ENCODE data around the gene THOP1.
"Not testable (repeated sequence)": the region's sequence is repeated elsewhere in the genome, so short reads cannot be mapped to it uniquely, and the experiment has no call there.

The THOP1 gene

DNA sequence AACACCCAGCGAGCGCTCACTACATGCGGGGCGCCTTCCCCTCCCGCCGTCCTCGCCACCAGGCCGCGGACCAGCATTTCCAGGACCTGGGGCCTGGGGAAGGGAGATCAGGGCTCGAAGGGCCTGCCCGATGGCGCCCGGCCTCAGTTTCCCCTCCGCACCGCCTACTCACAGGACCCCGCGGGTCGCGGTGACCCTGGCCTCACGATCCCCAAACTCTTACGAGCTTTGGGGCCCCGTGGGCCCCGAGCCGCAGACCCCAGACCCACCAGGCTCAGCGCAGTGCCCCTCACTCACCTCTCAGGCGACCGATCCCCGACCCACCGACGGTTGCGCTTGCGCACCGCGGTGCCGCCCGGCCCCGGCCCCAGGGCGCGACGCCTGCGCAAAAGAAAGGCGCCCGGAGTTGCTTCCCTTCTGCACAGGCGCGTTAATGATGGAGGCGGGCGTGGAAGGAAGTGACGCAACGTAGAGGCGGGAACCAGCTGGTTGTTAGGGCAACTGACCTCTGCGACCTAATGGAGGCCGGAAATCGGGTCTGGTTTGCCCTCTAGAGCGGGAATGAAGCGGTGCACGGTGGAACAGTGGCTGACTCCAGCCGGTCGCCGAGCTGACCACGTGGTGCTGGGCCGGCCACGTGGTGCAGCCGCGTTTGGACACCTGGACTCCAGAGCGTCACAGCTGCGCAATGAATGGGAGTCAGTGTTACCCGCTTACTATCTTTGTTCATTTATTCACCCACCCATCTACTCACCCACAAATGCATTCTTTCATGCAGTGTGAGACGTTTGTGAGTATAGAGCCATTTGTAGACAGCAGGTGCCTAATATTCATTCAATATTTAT, 2.1 kb upstream of the THOP1 start, which contains the start of gene SGTA:
TSS of gene SGTA (minus strand) at position 338 of the 845 bp plus-strand sequence. CDS start 14,205 bp downstream, outside the sequence.
- peak; percentile 98 for DNase-seq

DNA sequence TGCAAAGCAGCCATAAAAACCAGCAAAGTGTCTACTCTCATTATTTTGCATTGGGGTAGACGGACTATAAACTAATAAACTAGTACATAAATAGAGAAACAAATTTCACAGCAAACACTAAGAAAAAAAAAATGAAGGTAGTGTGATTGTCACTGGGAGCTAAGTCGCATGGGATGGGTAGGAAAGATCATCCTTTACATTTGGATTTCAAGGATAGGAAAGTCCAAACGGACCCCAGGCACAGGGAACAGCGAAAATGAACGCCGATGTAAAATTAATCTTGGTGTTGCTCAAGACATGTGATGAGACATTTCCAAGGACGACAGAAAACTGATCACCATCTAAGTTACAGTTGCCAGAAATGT, 1.5 kb upstream of the THOP1 start:
- DNase-seq = no peak

DNA sequence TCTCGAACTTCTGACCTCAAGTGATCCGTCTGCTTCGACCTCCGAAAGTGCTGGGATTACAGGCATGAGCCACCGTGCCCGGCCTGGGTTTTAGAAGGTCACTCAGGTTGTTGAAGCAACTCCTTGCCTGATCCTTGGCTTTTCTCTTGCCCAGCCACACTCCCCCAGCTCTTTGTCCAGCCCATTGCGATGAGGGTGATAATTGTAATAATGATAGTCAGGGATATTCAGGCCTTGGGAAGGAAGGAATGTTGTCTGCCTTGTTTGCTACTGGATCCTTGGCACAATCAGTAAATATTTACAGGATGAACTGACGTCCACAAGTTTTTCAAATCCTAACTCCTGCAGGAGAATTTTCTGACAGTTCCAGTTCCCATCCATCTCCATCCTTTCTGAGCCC, 1.8 kb downstream of the THOP1 start:
- no peak for DNase-seq

DNA sequence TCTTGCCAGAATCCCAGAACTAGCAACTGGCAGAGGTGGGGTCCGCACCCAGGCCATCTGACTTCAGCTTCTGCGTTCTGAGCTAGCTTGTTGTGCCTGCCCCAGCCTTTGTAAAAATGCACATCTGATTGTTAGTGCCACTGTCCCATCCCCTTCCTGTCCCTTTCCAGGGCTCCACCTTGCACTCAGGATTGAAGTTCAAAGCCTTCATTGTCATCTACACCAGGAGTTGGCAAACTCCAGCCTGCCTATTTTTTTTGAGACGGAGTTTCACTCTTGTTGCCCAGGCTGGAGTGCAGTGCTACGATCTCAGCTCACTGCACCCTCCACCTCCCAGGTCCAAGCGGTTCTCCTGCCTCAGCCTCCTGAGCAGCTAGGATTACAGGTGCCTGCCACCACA, 2.9 kb downstream of the THOP1 start:
- no peak for DNase-seq

DNA sequence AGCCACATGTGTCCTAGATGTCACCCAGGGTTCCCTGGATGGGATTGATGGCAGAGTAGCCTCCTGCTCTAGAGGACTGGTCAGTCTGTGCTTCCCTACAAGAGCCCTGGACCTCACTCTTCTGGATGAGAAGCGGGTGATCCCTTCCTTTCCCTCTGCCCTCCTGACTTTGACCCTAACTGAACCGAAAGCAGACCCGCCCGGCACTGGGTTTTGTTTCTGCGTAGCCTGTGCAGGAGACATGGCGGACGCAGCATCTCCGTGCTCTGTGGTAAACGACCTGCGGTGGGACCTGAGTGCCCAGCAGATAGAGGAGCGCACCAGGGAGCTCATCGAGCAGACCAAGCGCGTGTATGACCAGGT, 4.9 kb downstream of the THOP1 start:
- DNase-seq = no peak

DNA sequence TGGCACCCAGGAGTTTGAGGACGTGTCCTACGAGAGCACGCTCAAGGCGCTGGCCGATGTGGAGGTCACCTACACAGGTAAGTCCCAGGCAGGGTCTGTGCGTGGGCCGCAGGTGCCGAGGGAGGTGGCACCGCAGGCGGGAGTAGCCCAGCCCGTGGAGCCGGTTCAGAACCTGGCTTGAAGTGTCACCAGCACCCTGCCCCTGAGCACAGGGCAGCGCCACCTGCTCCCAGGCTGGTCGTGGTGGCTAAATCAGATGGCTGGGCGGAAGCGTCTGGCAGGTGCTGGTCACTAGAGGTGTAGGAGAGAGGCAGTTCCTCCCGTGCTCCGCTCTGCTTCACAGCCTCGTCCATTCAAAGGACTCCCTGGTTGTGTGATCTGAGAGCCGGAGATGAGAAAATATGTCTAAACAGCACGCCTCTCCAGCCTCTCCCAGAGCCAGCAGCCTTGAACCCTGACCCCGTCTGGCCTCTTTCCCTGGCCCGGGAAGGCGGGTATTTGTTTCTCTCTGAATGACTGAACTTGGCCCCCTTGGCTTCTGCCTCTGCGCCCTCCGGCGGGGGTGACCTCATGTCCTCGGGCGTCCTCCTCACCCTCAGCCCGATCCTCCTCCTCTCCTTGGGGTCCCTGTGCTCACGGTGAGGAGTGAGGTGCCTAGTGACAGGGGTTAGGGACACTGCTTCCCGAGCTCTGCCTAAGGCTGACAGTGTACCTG, 5.4 kb downstream of the THOP1 start:
- no peak for DNase-seq

DNA sequence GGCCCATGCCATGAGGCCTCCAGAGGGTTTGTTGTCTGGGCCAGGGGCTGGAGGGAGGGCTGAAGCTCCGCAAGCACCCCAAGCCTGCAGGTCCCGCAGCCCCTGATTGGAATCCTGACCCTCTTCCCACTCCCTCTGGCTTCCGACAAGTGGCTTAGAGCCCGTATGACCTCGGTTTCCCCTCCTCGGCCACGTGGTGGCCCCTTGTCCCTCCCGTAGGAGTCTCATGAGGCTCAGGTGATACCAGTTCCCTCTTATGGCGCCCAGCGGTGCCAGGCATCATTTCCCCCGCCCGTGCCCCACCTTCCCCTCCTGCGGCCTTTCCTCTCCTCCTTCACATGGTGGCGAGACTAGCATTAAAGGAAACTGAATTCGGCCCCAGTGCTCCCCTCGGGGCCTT, 6.1 kb downstream of the THOP1 start:
- no peak for DNase-seq

DNA sequence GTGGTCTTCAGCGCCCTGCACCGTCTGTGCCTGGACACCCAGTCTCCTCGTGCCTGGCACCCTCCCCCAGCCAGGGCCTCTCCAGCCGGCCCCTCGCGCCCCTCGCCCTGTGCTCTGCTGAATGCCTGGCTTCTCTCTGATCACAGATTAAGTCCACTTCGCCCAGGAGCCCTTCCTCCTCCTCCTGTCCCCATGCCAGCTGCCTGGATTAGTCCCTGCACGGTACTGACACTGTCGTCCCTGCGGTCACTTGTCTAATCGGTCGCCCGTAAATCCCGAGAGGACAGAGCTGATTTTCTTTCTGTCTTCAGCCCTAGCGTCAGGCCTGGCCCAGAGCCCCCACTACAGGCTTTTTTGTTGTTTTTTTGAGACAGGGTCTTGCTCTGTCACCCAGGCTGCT, 6.6 kb downstream of the THOP1 start:
- no peak for DNase-seq

DNA sequence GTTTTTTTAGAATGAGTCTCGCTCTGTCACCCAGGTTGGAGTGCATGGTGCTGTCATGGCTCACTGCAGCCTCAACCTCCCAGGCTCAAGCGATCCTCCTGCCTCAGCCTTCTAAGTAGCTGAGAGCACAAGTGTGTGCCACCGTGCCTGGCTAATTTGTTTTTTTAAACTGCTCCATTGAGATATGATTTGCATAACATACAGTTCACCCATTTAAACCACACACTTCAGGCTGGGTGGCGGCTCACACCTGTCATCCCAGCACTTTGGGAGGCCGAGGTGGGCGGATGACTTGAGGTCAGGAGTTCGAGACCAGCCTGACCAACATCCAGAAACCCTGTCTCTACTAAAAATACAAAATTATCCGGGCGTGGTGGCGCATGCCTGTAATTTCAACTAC, 7.4 kb downstream of the THOP1 start:
- DNase-seq = not testable (repeated sequence)

DNA sequence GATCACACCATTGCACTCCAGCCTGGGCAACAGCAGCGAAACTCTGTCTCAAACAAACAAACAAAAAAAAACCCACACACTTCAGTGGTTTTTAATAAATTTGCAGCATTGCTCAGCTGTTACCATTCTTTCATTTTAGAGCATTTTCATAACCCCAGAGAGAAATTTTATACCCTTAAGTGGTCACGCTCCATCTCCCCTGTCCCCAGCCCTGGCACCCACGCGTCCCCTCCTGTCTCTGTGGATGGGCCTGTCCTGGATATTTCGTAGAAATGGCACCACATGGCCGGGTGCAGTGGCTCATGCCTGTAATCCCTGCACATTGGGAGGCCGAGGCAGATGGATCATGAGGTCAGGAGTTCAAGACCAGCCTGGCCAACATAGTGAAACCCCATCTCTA, 7.8 kb downstream of the THOP1 start:
- no peak for DNase-seq

DNA sequence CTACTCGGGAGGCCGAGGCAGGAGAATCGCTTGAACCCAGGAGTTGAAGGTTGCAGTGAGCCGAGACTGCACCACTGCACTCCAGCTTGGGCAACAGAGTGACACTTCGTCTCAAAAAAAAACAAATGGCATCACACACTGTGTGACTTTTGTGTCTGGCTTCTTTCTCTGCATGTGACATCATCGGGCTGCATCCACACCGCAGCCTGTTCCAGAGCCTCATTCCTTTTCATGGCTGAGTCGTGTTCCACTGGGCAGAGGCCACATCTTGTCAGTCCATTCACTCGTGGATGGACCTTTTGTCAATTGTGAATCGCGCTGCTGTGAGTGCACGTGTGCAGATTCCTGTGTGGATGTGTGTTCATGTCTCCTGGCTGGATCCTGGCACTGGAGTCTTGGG, 8.3 kb downstream of the THOP1 start:
- no peak for DNase-seq

DNA sequence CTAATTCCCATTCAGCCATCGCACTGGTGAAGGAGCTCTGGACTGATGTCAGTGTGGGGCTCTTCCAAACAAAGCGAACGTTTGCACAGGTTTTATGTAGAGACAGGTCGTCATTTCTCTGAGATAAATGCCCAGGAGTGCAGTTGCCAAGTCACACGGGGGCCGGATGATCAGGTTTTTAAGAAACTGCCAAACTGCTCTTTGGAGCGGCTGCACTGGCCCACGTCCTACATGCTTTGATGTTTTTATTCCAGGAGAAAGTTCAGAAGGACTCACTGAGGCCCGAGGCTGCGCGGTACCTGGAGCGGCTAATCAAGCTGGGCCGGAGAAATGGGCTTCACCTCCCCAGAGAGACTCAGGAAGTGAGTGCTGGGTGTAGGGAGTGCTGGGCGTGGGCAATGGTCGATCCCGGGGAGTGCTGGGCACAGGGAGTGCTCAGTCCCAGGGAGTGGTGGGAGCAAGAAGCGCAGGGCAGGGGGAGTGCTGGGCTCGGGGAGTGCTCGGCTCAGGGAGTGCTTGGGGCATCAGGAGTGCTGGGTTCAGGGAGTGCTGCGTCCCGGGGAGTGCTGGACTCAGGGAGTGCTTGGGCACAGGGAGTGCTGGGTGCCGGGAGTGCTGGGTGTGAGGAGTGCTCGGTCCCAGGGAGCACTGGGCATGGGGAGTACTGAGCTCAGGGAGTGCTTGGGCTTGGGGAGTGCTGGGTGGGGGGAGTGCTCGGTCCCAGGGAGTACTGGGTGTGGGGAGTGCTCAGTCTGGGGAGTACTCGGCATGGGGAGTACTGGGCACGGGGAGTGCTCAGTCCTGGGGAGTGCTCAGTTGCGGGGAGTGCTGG, 10.7 kb downstream of the THOP1 start:
- no peak for DNase-seq

DNA sequence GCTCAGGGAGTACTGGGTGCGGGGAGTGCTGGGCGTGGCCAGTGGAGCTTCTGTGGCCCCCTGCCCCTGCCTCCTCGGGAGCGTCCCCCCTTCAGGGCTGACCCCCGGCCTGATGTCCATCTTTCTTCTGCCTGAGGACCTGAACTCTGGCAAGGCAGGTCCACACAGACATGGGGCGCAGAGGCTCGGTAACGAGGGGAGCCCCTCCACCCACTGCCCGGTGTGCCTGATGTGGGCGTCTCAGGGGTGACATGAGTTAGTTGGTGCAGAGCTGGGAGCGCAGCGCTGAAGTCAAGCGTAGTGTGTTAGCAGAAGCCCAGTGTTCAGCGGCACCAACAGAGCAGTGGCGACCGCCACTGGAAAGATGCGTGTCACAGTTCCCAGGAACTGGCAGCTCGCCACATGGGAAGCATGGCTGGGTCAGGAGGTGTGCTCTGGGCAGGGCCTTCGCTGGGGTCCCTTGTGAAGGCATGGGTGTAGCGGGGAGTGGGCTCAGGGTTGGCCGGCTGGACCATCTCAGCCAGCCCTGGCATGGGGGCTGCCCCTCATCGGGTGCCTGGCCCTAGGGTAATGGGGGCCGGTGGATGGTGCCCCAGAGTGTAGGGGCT, 11.5 kb downstream of the THOP1 start:
- DNase-seq = no peak

DNA sequence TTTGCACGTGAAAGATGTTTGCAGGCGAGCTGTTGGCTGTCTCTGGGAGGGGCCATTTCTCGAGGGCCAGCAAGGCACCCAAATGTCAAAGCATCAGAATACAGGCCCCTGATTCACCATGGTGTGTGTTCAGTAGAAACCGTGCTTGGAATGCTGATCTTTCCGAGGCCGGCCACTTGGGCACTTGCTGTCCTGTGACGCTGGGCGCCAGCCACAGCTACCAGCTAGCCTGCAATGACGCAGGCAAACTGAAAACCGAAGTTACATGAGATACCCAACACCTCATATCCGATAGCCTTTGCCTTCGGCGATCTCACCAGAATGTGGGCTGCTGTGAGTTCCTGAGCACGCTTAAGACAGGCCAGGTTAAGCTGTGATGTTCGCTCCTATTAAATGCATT, 12.0 kb downstream of the THOP1 start:
- no peak for DNase-seq

DNA sequence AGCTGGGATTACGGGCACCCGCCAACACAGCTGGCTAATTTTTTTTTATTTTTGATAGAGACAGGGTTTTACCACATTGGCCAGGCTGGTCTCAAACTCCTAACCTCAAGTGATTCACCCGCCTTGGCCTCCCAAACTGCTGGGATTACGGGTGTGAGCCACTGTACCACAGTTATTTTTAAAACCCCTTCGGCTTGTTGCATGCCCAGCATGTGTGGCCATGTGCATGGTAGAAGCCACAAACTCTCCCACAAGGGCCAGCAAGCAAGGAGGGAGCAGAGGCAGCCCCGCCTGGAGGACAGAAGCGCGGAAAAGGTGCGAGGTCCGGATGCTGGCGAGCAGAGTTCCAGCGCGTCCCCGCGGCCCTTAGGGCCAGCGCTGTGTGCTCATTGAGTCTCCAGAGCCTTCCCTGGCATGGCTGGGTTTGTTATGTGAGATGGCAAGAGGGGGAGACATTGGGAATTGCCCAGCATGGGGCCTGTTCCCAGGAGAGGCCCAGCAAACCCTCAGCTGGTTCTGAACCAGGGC, 12.9 kb downstream of the THOP1 start:
- DNase-seq = no peak

DNA sequence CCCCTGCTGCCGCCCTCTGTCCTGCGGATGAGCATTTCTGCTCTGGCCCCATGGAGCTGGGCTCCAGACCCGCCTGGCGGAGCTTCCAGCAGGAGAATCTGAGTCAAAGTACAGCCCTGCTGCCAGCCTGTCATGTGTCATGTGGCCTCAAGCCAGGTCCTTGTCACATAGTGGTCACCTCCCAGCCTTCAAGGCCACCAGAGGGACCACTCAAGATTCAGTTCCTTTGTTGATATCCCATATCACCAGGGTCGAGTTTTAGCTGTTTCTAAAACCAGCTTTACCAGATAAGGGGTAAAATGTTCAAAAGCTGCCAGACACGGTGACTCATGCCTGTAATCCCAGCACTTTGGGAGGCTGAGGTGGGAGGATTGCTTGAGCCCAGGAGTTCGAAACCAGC, 13.4 kb downstream of the THOP1 start:
- DNase-seq = no peak

DNA sequence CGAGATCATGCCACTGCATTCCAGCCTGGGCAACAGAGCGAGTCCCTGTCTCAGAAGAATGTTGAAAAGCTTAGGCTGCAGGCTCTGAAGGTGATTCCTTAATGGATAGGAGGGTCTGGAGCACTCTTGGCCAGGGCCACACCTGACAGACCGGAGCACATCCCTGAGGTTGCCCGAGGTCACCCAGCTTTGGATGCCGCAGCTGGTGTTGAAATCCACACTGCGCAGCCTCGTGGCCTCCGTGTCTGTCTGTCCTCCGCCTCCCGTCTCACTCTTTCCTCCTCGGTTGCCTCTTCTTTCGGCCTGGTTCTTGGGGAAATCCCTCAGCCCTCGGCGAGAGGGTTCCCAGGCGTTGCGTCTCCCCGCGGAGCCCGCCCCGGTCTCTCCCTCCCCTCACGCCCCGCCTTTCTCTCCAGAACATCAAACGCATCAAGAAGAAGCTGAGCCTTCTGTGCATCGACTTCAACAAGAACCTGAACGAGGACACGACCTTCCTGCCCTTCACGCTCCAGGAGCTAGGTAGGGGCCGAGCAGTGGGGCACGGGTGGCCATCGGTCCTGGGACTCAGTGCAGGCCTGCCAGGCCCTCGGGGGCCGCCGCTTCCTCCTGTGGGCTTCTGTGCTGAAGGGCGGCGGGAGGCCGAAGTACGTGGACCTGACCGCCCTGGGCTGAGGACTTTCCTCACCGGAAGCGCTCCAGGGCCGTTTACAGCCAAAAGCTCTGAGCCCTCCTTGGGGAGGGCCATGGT, 14.1 kb downstream of the THOP1 start:
- no peak for DNase-seq

DNA sequence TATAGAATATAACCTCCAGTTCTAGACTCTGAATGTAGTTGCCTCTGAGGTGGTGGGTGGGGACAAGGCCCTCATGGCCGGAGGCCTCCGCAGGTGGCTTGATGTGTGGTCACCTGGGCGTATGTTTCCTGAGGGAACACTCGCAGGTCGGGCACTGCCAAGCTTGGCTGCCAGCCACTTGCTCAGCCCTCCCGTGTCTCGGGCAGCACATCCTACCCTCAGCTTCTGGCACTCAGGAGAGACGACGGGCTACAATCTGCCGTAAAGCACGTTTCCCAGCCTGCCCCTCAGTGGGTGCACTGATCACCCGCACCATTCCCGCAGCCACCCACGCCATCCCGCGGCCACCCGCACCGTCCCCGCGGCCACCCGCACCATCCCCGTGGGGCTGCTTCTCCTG, 15.2 kb downstream of the THOP1 start:
- DNase-seq = no peak

DNA sequence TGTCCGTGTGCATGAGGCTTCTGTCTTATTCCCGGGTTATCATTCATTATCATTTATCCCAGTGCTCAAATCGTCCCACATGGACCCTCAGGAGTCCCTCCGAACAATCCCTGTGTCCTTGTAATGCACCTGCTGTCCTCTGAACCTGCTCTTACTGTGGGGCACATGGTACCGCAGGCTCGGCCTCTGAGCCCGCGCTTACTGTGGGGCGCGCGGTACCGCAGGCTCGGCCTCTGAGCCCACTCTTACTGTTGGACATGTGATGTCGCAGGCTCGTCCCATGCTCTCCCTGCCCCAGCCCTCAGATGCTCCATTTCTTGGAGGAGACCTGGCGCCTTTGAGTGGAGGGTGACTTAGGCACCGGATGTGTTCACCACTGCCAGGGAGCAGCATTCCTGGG, 17.5 kb downstream of the THOP1 start:
- DNase-seq = no peak

DNA sequence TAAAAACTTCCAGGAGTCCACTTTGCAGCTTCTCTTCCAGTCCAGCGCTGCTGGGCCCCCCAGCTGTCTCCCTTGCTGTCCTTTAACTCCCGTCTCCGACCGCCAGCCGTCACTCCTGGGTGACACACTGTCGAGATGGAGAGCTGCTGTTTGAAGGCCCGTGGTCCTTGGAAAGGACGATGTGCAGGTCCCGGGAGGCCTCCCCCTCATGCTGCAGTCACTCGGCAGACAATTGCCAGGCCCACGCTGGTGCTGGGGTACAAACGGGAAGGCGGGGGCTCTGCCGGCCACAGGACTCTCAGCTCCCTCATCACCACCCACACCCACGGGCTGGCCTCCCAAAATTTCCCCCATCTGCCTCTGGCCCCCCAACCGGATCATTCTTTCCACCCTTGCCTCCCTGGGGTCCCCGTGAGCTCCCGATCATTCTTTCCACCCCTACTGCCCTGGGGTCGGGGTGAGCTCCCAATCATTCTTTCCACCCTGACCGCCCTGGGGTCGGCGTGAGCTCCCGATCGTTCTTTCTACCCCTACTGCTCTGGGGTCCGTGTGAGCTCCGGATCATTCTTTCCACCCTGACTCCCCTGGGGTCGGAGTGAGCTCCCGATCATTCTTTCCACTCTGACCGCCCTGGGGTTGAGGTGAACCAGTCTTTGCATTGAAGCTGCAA, 18.3 kb downstream of the THOP1 start:
- no peak for DNase-seq

DNA sequence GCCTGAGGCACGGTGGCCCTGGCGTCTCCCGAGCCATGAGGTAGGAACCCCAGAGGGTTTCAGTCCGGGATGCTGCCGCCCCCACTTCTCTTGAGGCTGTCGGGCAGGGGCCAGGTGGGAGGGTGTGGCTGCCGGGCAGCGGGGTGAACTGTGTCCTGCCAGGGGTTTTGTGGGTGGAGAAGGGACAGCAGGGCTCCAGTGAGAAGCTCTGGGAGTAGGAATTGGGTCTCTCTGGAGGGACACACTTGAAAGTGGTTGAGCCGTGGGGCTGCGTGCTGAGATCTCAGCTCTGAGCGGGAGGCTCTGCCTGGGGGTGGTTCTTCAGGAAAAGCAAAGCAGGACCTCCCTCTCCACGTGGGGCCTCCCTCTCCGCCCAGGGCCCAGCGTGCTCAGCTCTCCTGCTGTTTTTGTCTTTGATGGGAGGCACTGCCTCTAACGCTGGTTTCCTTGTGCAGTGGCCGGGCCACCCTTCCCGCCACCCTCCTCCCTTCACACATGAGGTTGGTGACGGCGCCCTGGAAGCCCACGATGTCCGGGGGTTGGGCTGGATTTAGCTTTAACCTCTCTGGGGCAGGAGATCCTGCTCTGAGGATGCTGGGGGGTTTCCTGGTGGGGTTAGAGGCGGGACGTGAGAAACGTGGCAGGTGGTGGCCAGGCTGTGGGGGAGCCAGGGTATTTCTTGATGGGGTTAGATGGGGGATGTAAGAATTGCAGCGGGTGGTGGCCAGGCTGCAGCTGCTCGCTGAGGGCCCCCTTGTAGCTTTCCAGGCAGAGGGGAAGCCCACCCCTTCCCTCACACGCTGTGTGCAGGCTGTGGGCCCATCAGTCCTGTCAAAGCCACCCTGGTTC, 19.1 kb downstream of the THOP1 start:
- DNase-seq = no peak

All from activated CD4-positive, alpha-beta T cell treated with anti-CD3 and anti-CD28 coated beads for 48 hours (primary cell).